SK-N-SH (cell line): Measurements from ENCODE around the gene AP5B1. TPM values are rescaled to one million over a fixed set of nuclear protein-coding genes. Genes with fewer than 3 reads are reported as not detected.

Experiments used
- CTCF ChIA-PET: fragments of 300-600, 350-600 bp; formaldehyde crosslinking; extraction: SDS; loops from one replicate; lab custom pipeline; 2021; lab: Yijun Ruan, JAX
- POLR2A ChIA-PET: fragments of 350-600 bp; sonication (Branson Sonifier 250); formaldehyde crosslinking; extraction: SDS; loops from one replicate; lab custom pipeline; 2020; ENCODE audit warnings: antibody characterized with exemption, inconsistent platforms; lab: Yijun Ruan, JAX
- DNase-seq: peaks from one replicate; pipeline ENCODE4 v3.0.0; 2012
- H2AFZ ChIP-seq: fragments of 200-600 bp; sonication (generic); 2 replicates; pipeline ENCODE4 v1.8.1; 2016; ENCODE audit warnings: antibody characterized with exemption, mild to moderate bottlenecking, low read depth
- H3F3A ChIP-seq: fragments of 200-600 bp; sonication (generic); replicated peaks from 2 replicates; pipeline ENCODE3; 2016; ENCODE audit warnings: antibody characterized with exemption, mild to moderate bottlenecking; ENCODE audit not compliant: insufficient read depth
- H3K27ac ChIP-seq, 2 experiments: fragments of 200-500 bp in 1 of 2; fragments of 200-600 bp in 1 of 2; sonication (Bioruptor generic) in 1 of 2; sonication (generic), shearing (Covaris generic) in 1 of 2; 2 replicates each; pipeline versions ENCODE4 v1.5.1 to v1.6.1; 2014 to 2016; ENCODE audit warnings: low read depth in 2 of 2, inconsistent platforms in 1 of 2, low read length in 1 of 2, mild to moderate bottlenecking in 1 of 2, mixed read lengths in 1 of 2
- H3K27me3 ChIP-seq: fragments of 200-600 bp; sonication (generic), shearing (Covaris generic); 2 replicates; pipeline ENCODE4 v1.6.1; 2016; ENCODE audit warnings: mixed run types; ENCODE audit not compliant: insufficient read depth
- H3K36me3 ChIP-seq, 2 experiments: fragments of 200-500 bp in 1 of 2; fragments of 200-600 bp in 1 of 2; sonication (Bioruptor generic) in 1 of 2; sonication (generic) in 1 of 2; replicated peaks in 1 of 2; 2 replicates each; pipeline versions ENCODE3 to v1.5.1; 2014 to 2016; ENCODE audit warnings: low read length in 1 of 2, mild to moderate bottlenecking in 1 of 2; ENCODE audit not compliant: insufficient read depth in 2 of 2, control insufficient read depth in 1 of 2
- H3K4me1 ChIP-seq, 2 experiments: fragments of 200-500 bp in 1 of 2; fragments of 200-600 bp in 1 of 2; sonication (Bioruptor generic) in 1 of 2; sonication (generic), shearing (Covaris generic) in 1 of 2; 2 replicates each; pipeline versions ENCODE4 v1.5.1 to v1.6.1; 2014 to 2016; ENCODE audit warnings: low read depth in 1 of 2, low read length in 1 of 2, mixed run types in 1 of 2; ENCODE audit not compliant: insufficient read depth in 2 of 2, control insufficient read depth in 1 of 2
- H3K4me2 ChIP-seq: fragments of 200-600 bp; sonication (generic), shearing (Covaris generic); 2 replicates; pipeline ENCODE4 v1.6.1; 2017; ENCODE audit warnings: mixed run types
- H3K4me3 ChIP-seq, 2 experiments: fragments of 200-500 bp in 1 of 2; fragments of 200-600 bp in 1 of 2; sonication (Bioruptor generic) in 1 of 2; sonication (generic), shearing (Covaris generic) in 1 of 2; 2 replicates each; pipeline versions ENCODE4 v1.5.1 to v1.8.1; 2014 to 2016; ENCODE audit warnings: low read depth in 2 of 2, inconsistent platforms in 1 of 2, low read length in 1 of 2, mild to moderate bottlenecking in 1 of 2, mixed read lengths in 1 of 2, moderate library complexity in 1 of 2
- H3K79me2 ChIP-seq: fragments of 200-600 bp; sonication (generic); 2 replicates; pipeline ENCODE4 v1.8.1; 2017; ENCODE audit warnings: mild to moderate bottlenecking; ENCODE audit not compliant: insufficient read depth
- H3K9ac ChIP-seq: fragments of 200-600 bp; sonication (generic); 2 replicates; pipeline ENCODE4 v1.6.1; 2017; ENCODE audit warnings: mixed run types
- H3K9me2 ChIP-seq: fragments of 200-600 bp; sonication (generic); 2 replicates; pipeline ENCODE4 v1.6.1; 2017; ENCODE audit warnings: mixed run types
- H3K9me3 ChIP-seq: fragments of 200-600 bp; sonication (generic); 2 replicates; pipeline ENCODE4 v1.6.1; 2017; ENCODE audit warnings: mixed run types, mild to moderate bottlenecking, moderate library complexity
- H4K20me1 ChIP-seq: fragments of 200-600 bp; sonication (generic); 2 replicates; pipeline ENCODE4 v1.6.1; 2017; ENCODE audit warnings: mild to moderate bottlenecking, mixed run types; ENCODE audit not compliant: insufficient read depth
- CHD2 ChIP-seq: fragments of 150-350 bp; IDR thresholded peaks from 2 replicates; pipeline ENCODE4 v1.6.1; 2018; ENCODE audit warnings: low read length; ENCODE audit not compliant: partially characterized antibody
- CTCF ChIP-seq: fragments of 200-600 bp; sonication (generic); IDR thresholded peaks from 2 replicates; pipeline ENCODE4 v1.6.1; 2017; ENCODE audit warnings: antibody characterized with exemption, mild to moderate bottlenecking, moderate library complexity
- ELF1 ChIP-seq: IDR thresholded peaks from 2 replicates; pipeline ENCODE4 v1.4.0; 2012
- EP300 ChIP-seq, 2 experiments: IDR thresholded peaks; 2 replicates each; pipeline versions ENCODE4 v1.4.0 to v1.6.1; 2012; ENCODE audit warnings: borderline replicate concordance in 1 of 2, low read depth in 1 of 2, low read length in 1 of 2
- FOSL2 ChIP-seq: IDR thresholded peaks from 2 replicates; pipeline ENCODE4 v1.4.0; 2012; ENCODE audit warnings: low read depth, mild to moderate bottlenecking, moderate library complexity, borderline replicate concordance
- FOXM1 ChIP-seq: IDR thresholded peaks from 2 replicates; pipeline ENCODE4 v1.4.0; 2012; ENCODE audit warnings: low read depth, mild to moderate bottlenecking
- GATA2 ChIP-seq: sonication (generic); formaldehyde crosslinking; IDR thresholded peaks from 2 replicates; pipeline ENCODE4 v1.5.0; 2020; ENCODE audit warnings: mild to moderate bottlenecking, missing genetic modification reagents
- MAX ChIP-seq: IDR thresholded peaks from 2 replicates; pipeline ENCODE4 v1.4.0; 2012; ENCODE audit warnings: low read depth
- NFIC ChIP-seq: IDR thresholded peaks from 2 replicates; pipeline ENCODE4 v1.4.0; 2012; ENCODE audit warnings: borderline replicate concordance
- NRF1 ChIP-seq: IDR thresholded peaks from 2 replicates; pipeline ENCODE4 v1.6.1; 2012; ENCODE audit warnings: low read depth, mild to moderate bottlenecking, low read length
- RAD21 ChIP-seq: IDR thresholded peaks from 2 replicates; pipeline ENCODE4 v1.6.1; 2012; ENCODE audit warnings: mild to moderate bottlenecking, low read length
- RCOR1 ChIP-seq: fragments of 150-350 bp; IDR thresholded peaks from 2 replicates; pipeline ENCODE4 v1.6.1; 2017; ENCODE audit warnings: antibody characterized with exemption, low read length
- SMC3 ChIP-seq: IDR thresholded peaks from 2 replicates; pipeline ENCODE4 v1.6.1; 2012; ENCODE audit warnings: low read depth, low read length, improper control_type of control experiment
- TAF1 ChIP-seq: IDR thresholded peaks from 2 replicates; pipeline ENCODE4 v1.6.1; 2012; ENCODE audit warnings: low read depth, mild to moderate bottlenecking, low read length, moderate library complexity, borderline replicate concordance
- TCF12 ChIP-seq: IDR thresholded peaks from 2 replicates; pipeline ENCODE4 v1.4.0; 2012
- USF1 ChIP-seq: IDR thresholded peaks from 2 replicates; pipeline ENCODE4 v1.4.0; 2012; ENCODE audit warnings: low read depth, borderline replicate concordance
- YY1 ChIP-seq: IDR thresholded peaks from 2 replicates; pipeline ENCODE4 v1.4.0; 2012; ENCODE audit warnings: low read depth, mild to moderate bottlenecking
- ZBTB33 ChIP-seq: IDR thresholded peaks from 2 replicates; pipeline ENCODE4 v1.4.0; 2012; ENCODE audit warnings: low read depth, borderline replicate concordance
- WGBS: methylation state at CpG from one replicate; pipeline ENCODE4 v1.1.6; 2017; ENCODE audit warnings: low lambda C conversion rate; 5-methylcytosine and 5-hydroxymethylcytosine counted together
- polyA plus RNA-seq, 3 experiments: library from polyadenylated mRNA; depleted of rRNA; stranded (reverse); fragments of >200 nt; gene quantifications; 2 replicates each; pipeline ENCODE4 v1.2.3, GENCODE V29; 2012

AP5B1 gene
- polyA plus RNA-seq, 1 of the 3 experiments (the other 2 are of a cell fraction) = 3.8 TPM

GRCh38 chr11:65744026-65744698 is 36.6 kb downstream of the AP5B1 start:
- CTCF ChIA-PET = interaction anchor here (0.6 to 4.1 kb wide), 44 partner anchors 8 to 233 kb away, joined by 3 to 59 read pairs (median 5); partner anchors contain the start of genes AP5B1, CFL1, FIBP and KAT5
- POLR2A ChIA-PET = interaction anchor here (1.1 to 1.3 kb wide), 3 partner anchors 25 to 108 kb away, joined by 4 to 10 read pairs (median 5); partner anchors contain the start of gene KAT5
- TF ChIP-seq SMC3 (peak; percentile 64), MAX (no peak), ELF1 (no peak), RAD21 (peak; percentile 69), CTCF (peak; percentile 49)

GRCh38 chr11:65743681-65744025 is 37.1 kb downstream of the AP5B1 start:
- no peak for DNase-seq
- ChIA-PET CTCF (interaction anchor here (1.0 to 4.1 kb wide), 18 partner anchors 8 to 168 kb away, joined by 4 to 59 read pairs (median 12); partner anchors contain the start of genes AP5B1, KAT5 and RNASEH2C), POLR2A (no interaction called here)
- no peak for TF ChIP-seq RCOR1
- TF ChIP-seq NRF1 = no peak
- no peak for TF ChIP-seq EP300 (IDR thresholded peaks at IDR 0.05; ENCODE audit: borderline replicate concordance in 1 of 2, low read depth in 1 of 2, low read length in 1 of 2)
- no peak for TF ChIP-seq GATA2
- TF ChIP-seq TAF1 = no peak
- no peak for TF ChIP-seq FOSL2
- no peak for TF ChIP-seq ZBTB33
- TF ChIP-seq RAD21 = no peak
- no peak for TF ChIP-seq NFIC
- no peak for TF ChIP-seq CTCF
- no peak for TF ChIP-seq USF1
- TF ChIP-seq CHD2 = no peak
- no peak for TF ChIP-seq YY1
- no peak for TF ChIP-seq SMC3
- TF ChIP-seq TCF12 = no peak
- TF ChIP-seq FOXM1 = no peak
- no peak for TF ChIP-seq ELF1

More at GRCh38 chr11:65744026-65744698, 36.6 kb downstream of the AP5B1 start:
- H4K20me1 ChIP-seq = no peaks in the 10 kb centered on the region
- H3K9ac ChIP-seq = no peak overlapping the region
- no peak overlapping the region for H3K4me3 ChIP-seq
- H3K27ac ChIP-seq = no peak overlapping the region
- WGBS = 29% methylated on average over 6 of the region's 18 CpGs
- peaks cover 0 to 10% of the 10 kb centered on the region in 2 experiments; a peak in 1 of 4 replicates for H3K4me1 ChIP-seq
- no peaks in the 10 kb centered on the region for H3K9me3 ChIP-seq
- H3K79me2 ChIP-seq = no peaks in the 10 kb centered on the region
- no peak overlapping the region for H3K4me2 ChIP-seq
- DNase-seq = peak; percentile 73
- H3K9me2 ChIP-seq = no peaks in the 10 kb centered on the region
- peaks cover 10% of the 10 kb centered on the region; the same call in 1 of the 2 replicates for H3K27me3 ChIP-seq
- H3F3A ChIP-seq = no peaks in the 10 kb centered on the region
- H2AFZ ChIP-seq = no peak overlapping the region
- no peaks in the 10 kb centered on the region for H3K36me3 ChIP-seq

More at GRCh38 chr11:65743681-65744025, 37.1 kb downstream of the AP5B1 start:
- no peak overlapping the region for H2AFZ ChIP-seq
- no peak overlapping the region for H3K4me2 ChIP-seq
- no peak overlapping the region for H3K4me3 ChIP-seq
- no peaks in the 10 kb centered on the region for H3K36me3 ChIP-seq
- H3F3A ChIP-seq = no peaks in the 10 kb centered on the region
- no peaks in the 10 kb centered on the region for H4K20me1 ChIP-seq
- 25% methylated on average over 8 of the region's 10 CpGs for WGBS
- H3K27me3 ChIP-seq = peaks cover 10% of the 10 kb centered on the region; the same call in 1 of the 2 replicates
- no peaks in the 10 kb centered on the region for H3K79me2 ChIP-seq
- no peaks in the 10 kb centered on the region for H3K9me3 ChIP-seq
- H3K27ac ChIP-seq = no peak overlapping the region
- no peaks in the 10 kb centered on the region for H3K9me2 ChIP-seq
- H3K9ac ChIP-seq = no peak overlapping the region
- peaks cover 0 to 10% of the 10 kb centered on the region in 2 experiments; a peak in 1 of 4 replicates for H3K4me1 ChIP-seq
